Measurements from ENCODE around the gene VPS26A. TPM values are rescaled to one million over a fixed set of nuclear protein-coding genes. Genes with fewer than 3 reads are reported as not detected.

Gene VPS26A
- total RNA-seq (2022; extraction: Qiagen RNA extraction; ENCODE audit: low read depth) = 47.4 to 78.3 TPM (median 51.6 TPM) in 5 replicates

DNA sequence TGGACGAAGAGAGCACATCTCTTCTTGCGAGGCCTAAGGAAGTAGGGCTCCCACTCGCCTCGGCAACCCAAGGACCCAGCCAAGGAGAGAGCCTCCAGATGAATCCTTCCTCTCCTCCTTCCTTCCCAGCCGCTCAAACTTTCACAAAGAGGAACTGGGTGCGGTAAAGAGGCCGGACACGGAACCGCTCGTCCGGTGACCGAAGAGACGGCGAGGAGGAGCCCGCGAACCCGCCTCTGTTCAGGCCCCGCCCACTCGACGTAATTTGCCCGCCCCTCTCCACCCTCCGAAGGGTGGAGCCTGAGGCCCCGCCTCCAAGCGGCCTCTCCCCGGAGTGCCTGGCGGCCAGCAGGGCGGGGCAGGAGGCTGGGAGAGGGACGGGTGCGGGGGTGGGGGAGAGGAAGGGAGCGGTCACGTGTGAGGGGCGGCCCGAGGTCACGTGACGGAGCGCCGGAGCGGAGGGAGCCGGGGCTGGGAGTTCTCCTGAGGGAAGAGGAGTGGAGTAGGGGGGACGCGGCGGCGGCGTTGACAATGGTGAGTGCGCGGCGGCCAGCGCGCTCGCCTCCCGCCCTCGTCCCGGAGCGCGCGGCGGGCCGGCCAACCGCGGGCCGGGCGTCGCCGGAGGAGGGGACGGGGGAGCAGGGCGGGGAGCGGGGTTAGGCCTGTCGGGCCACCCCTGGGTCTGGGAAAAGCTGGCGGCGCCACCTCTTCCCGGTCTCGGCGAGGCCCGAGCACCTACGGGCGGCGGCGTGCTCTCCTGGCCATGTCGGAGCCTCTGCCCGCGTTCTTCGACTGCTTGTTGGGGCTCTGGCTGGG, at the start of gene VPS26A:
Gene VPS26A, plus strand, starts transcription at position 432 of the 816 bp plus-strand sequence. Its CDS starts 100 bp downstream, at position 532.

DNA sequence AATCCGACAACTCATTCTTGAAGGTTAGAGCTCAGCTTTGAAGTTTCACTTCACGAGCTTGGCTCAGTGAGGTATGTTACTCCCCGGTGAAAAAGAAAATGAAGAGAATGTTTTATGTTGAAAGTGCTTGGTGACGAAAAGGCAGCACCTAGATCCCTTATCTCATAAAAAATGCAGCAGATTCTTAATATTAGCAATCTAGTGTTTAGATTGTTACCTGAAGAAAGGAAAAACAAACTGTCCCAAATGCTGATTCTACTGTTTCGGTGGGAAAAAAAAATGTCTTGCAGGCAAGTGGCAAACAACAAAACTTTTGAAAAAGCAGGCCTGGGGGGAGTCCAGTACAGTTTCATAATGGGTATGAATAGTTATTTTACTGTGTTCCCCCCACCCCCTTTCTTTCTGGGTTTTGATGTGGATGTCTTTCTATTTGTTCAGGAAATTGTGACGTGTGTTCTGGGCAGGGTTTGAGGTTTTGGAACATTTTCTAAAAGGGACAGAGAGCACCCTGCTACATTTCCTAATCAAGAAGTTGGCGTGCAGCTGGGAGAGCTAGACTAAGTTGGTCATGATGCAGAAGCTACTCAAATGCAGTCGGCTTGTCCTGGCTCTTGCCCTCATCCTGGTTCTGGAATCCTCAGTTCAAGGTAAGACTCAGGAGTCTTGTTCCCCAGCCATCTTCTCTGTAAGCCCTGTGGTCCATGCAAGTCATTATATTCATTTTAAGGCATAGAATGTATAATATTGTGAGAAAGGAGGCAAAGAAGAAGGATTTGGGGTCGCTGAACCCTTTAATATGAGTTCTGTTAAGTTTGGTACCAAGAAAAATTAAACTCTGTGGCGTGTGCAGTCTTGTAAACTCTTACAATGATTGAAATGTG, 36.1 kb upstream of the VPS26A start, which contains the start of gene SRGN:
Gene SRGN, plus strand, starts transcription at position 514 of the 881 bp plus-strand sequence. Its CDS starts 55 bp downstream, at position 569.

DNA sequence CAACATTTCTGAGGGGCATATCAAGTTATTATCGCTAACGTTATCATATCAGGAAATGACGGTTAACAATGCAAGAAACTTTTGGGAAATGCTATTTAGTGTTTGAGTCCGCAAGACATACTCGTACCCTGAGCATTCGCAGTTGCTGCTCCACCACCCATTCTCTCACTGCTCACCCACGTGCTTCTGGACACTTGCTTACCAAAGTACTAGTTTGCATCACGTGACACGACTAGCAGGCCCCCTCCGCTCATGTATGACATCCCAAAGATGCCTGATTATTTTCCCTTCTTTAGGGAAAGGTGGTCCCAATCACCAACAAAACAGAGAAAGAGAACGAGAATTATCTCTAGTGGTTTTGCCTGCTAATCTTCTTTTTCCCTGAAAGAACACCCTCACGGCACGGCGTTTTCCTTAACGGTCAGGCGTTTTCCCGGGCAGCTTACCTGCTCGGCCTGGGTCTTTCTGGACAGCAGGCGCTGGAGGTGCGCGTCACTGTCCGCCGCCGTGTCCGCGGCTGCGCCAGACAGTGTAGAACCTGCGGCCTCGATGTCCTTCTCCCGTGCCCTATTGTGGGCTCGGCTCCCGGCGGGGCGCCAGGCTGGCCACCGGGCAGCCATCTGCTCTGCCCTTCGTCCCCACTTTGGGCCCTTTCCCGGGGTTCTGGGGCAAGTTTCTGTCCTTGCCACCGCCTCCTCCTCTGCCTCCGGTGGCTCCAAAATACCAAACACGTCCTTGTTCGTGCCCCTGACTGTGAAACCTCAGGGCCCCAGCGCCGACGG, 56.0 kb downstream of the VPS26A start, which contains the start of gene SUPV3L1:
Gene SUPV3L1, plus strand, starts transcription at position 492 of the 782 bp plus-strand sequence. Its CDS starts 58 bp downstream, at position 550.

DNA sequence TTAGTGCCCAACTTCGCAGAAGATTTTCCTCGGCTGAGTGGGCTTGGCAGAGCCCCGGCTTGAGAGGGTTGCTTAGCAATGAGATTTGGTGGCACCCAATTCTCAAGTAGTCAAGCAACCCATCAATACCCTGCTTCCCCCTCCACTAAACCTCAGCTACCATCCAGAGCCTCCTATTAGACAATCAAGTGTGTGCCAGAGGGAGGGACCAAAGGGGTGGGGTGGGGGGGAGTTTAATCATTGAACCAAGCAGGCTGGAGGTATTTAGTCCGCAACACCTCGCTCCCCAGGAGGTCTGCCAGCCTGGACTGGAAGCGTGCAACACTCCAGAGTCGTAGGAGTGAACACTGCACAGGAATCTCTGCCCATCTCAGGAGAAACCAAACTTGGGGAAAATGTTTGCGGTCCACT, 96.1 kb downstream of the VPS26A start, which contains the start of gene HKDC1:
Gene HKDC1, plus strand, starts transcription at position 292 of the 411 bp plus-strand sequence. Its CDS starts 104 bp downstream, at position 396.

Other genes with a start within 250 kb of the VPS26A start
- 32.2 to 46.7 TPM (median 35.3 TPM) in 5 replicates for gene DDX50, start 222.9 kb upstream of the VPS26A start, total RNA-seq (2022; extraction: Qiagen RNA extraction; ENCODE audit: low read depth)
- gene DDX21, start 168.0 kb upstream of the VPS26A start, total RNA-seq (2022; extraction: Qiagen RNA extraction; ENCODE audit: low read depth) = 124 to 191 TPM (median 134 TPM) in 5 replicates
- gene KIFBP, start 135.4 kb upstream of the VPS26A start, total RNA-seq (2022; extraction: Qiagen RNA extraction; ENCODE audit: low read depth) = 36.0 to 42.6 TPM (median 38.7 TPM) in 5 replicates
- gene SRGN, start 36.1 kb upstream of the VPS26A start, total RNA-seq (2022; extraction: Qiagen RNA extraction; ENCODE audit: low read depth) = 53.6 to 76.5 TPM (median 57.6 TPM) in 5 replicates
- 35.4 to 39.2 TPM (median 37.9 TPM) in 5 replicates for gene SUPV3L1, start 56.1 kb downstream of the VPS26A start, total RNA-seq (2022; extraction: Qiagen RNA extraction; ENCODE audit: low read depth)
- gene HKDC1, start 96.2 kb downstream of the VPS26A start, total RNA-seq (2022; extraction: Qiagen RNA extraction; ENCODE audit: low read depth) = 17.3 to 24.6 TPM (median 19.4 TPM) in 5 replicates
- 34.3 to 44.6 TPM (median 37.8 TPM) in 5 replicates for gene HK1, start 154.3 kb downstream of the VPS26A start, total RNA-seq (2022; extraction: Qiagen RNA extraction; ENCODE audit: low read depth)